Measurements from ENCODE around the gene VIP.

The VIP gene

GRCh38 chr6:152727507-152727906, 23.1 kb upstream of the VIP start:
- H3K9me3 ChIP-seq (ENCODE audit: insufficient read depth, low read length), result no peaks in the 10 kb centered on the region
- no peaks in the 10 kb centered on the region for H3F3A ChIP-seq (ENCODE audit: insufficient read depth)
- H3K27me3 ChIP-seq (ENCODE audit: low read length), result no peaks in the 10 kb centered on the region
- H2AFZ ChIP-seq (ENCODE audit: low read depth, low read length, severe bottlenecking), result no peak overlapping the region
- no peak overlapping the region for H3K4me3 ChIP-seq (ENCODE audit: insufficient read depth, low read length, poor library complexity, severe bottlenecking)
- no peaks in the 10 kb centered on the region for H4K20me1 ChIP-seq (ENCODE audit: low read depth, low read length)
- no peaks in the 10 kb centered on the region for H3K9me2 ChIP-seq (replicated peaks; ENCODE audit: insufficient read depth, low read length)
- no peak overlapping the region for H3K4me2 ChIP-seq (ENCODE audit: low read depth, low read length, poor library complexity, severe bottlenecking)
- no peak overlapping the region for H3K27ac ChIP-seq (ENCODE audit: low read depth, low read length)
- H3K36me3 ChIP-seq (ENCODE audit: low read length), result 0 out of 2 replicates have a peak, but pooled peaks cover 4% of the 10 kb centered on the region
- no peak overlapping the region for H3K9ac ChIP-seq (ENCODE audit: low read length)
- TF ChIP-seq EZH2phosphoT487 (conservative IDR thresholded peaks at IDR 0.05; ENCODE audit: low read length), result no peak
- no peak for TF ChIP-seq CTCF (IDR thresholded peaks at IDR 0.05; ENCODE audit: insufficient read depth, low read length, poor library complexity, severe bottlenecking)
- H3K79me2 ChIP-seq (ENCODE audit: insufficient read depth, low read length), result no peaks in the 10 kb centered on the region

GRCh38 chr6:152734630-152735029, 16.0 kb upstream of the VIP start:
- TF ChIP-seq CTCF (IDR thresholded peaks at IDR 0.05; ENCODE audit: insufficient read depth, low read length, poor library complexity, severe bottlenecking) (no peak), EZH2phosphoT487 (conservative IDR thresholded peaks at IDR 0.05; ENCODE audit: low read length) (no peak)
- Histone ChIP-seq H3K9me2 (replicated peaks; ENCODE audit: insufficient read depth, low read length) (no peaks in the 10 kb centered on the region), H3K4me2 (ENCODE audit: low read depth, low read length, poor library complexity, severe bottlenecking) (no peak overlapping the region), H3F3A (ENCODE audit: insufficient read depth) (no peaks in the 10 kb centered on the region), H3K9ac (ENCODE audit: low read length) (no peak overlapping the region), H3K27me3 (ENCODE audit: low read length) (no peaks in the 10 kb centered on the region), H3K27ac (ENCODE audit: low read depth, low read length) (no peak overlapping the region), H3K36me3 (ENCODE audit: low read length) (no peaks in the 10 kb centered on the region), H3K4me3 (ENCODE audit: insufficient read depth, low read length, poor library complexity, severe bottlenecking) (no peak overlapping the region), H4K20me1 (ENCODE audit: low read depth, low read length) (no peaks in the 10 kb centered on the region), H3K79me2 (ENCODE audit: insufficient read depth, low read length) (no peaks in the 10 kb centered on the region), H2AFZ (ENCODE audit: low read depth, low read length, severe bottlenecking) (no peak overlapping the region), H3K9me3 (ENCODE audit: insufficient read depth, low read length) (no peaks in the 10 kb centered on the region)

GRCh38 chr6:152736687-152737273, 13.8 kb upstream of the VIP start:
- no peak overlapping the region for H3K27ac ChIP-seq (ENCODE audit: low read depth, low read length)
- H3K79me2 ChIP-seq (ENCODE audit: insufficient read depth, low read length), result no peaks in the 10 kb centered on the region
- H3K9ac ChIP-seq (ENCODE audit: low read length), result no peak overlapping the region
- no peaks in the 10 kb centered on the region for H3K9me3 ChIP-seq (ENCODE audit: insufficient read depth, low read length)
- no peaks in the 10 kb centered on the region for H3K27me3 ChIP-seq (ENCODE audit: low read length)
- H3F3A ChIP-seq (ENCODE audit: insufficient read depth), result no peaks in the 10 kb centered on the region
- H3K9me2 ChIP-seq (replicated peaks; ENCODE audit: insufficient read depth, low read length), result no peaks in the 10 kb centered on the region
- TF ChIP-seq CTCF (IDR thresholded peaks at IDR 0.05; ENCODE audit: insufficient read depth, low read length, poor library complexity, severe bottlenecking), result no peak
- TF ChIP-seq EZH2phosphoT487 (conservative IDR thresholded peaks at IDR 0.05; ENCODE audit: low read length), result no peak
- H3K36me3 ChIP-seq (ENCODE audit: low read length), result no peaks in the 10 kb centered on the region
- H3K4me2 ChIP-seq (ENCODE audit: low read depth, low read length, poor library complexity, severe bottlenecking), result no peak overlapping the region
- H3K4me3 ChIP-seq (ENCODE audit: insufficient read depth, low read length, poor library complexity, severe bottlenecking), result no peak overlapping the region
- no peaks in the 10 kb centered on the region for H4K20me1 ChIP-seq (ENCODE audit: low read depth, low read length)
- H2AFZ ChIP-seq (ENCODE audit: low read depth, low read length, severe bottlenecking), result no peak overlapping the region

All from SU-DHL-6 (cell line).